PFSK-1 (cell line): ENCODE data around the gene PRPH.

Experiments used
- FOXP2 ChIP-seq: optimal IDR thresholded peaks from 2 replicates; pipeline ENCODE3; 2011; ENCODE audit warnings: borderline replicate concordance, control low read depth, inconsistent platforms; ENCODE audit not compliant: insufficient read depth; ENCODE audit errors: extremely low read length, extremely low read depth
- POLR2AphosphoS5 ChIP-seq: IDR thresholded peaks from 2 replicates; pipeline ENCODE4 v1.6.1; 2012; ENCODE audit warnings: low read depth, mild to moderate bottlenecking, control low read depth, low read length, moderate library complexity
- REST ChIP-seq, 2 experiments: IDR thresholded peaks; 2 replicates each; pipeline versions ENCODE4 v1.6.1 to v1.8.0; 2011 to 2012; ENCODE audit warnings: low read depth in 2 of 2, low read length in 2 of 2, control low read depth in 1 of 2, inconsistent platforms in 1 of 2, mild to moderate bottlenecking in 1 of 2, moderate library complexity in 1 of 2; ENCODE audit not compliant: insufficient read depth in 1 of 2
- SIN3A ChIP-seq: IDR thresholded peaks from 2 replicates; pipeline ENCODE4 v1.6.1; 2012; ENCODE audit warnings: mild to moderate bottlenecking, low read length, moderate library complexity, borderline replicate concordance; ENCODE audit not compliant: insufficient read depth
- TAF1 ChIP-seq: IDR thresholded peaks from 2 replicates; pipeline ENCODE4 v1.6.1; 2012; ENCODE audit warnings: low read length, control low read depth, borderline replicate concordance; ENCODE audit not compliant: insufficient read depth

DNA sequence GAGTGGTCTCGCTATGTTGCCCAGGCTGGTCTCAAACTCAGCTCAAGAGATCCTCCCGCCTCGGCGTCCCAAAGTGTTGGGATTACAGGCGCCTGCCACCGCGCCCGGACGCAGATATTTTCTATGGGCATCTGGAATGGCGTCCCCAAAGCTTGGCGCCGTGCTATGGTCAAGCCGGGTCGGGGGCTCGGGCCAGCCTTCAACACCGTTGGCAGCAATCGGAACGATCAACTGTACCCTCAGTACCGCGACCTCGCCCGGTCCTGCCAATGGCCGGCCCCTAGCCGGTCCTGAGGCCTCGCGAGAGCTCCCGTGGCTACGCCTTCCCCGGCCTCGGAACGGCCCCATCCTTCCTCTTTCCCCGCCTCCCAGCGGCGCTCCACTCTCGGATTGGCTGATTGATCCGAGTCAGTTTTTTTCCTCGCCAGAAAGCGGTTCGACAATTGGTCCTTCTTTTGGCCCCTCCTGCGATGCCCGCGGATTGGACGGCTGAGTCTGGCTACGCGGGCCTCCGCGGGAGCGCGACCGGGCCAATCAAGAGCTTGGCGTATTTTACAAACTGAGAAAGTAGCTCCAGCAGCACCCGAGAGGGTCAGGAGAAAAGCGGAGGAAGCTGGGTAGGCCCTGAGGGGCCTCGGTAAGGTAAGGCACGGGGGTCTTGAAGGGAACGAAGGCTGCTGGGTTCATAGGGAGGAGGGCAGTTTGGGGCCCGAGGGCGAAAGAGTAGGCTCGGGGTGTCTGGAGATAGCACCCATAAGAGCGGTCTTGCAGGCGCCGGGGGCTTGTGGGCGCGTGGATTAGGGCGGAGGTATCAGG is 28.0 kb downstream of the PRPH start, which contains the start of gene TROAP:
- TF ChIP-seq POLR2AphosphoS5 (peak; percentile 84), TAF1 (peak; percentile 94; the same call in 1 of the 2 replicates), REST (IDR thresholded peaks at IDR 0.05; ENCODE audit: insufficient read depth in 1 of 2, low read depth in 2 of 2, low read length in 2 of 2) (no peak), SIN3A (peak; percentile 36; the same call in 1 of the 2 replicates), FOXP2 (no peak)
